H1 (cell line): ENCODE measurements around the gene DIPK1B. TPM values are rescaled to one million over a fixed set of nuclear protein-coding genes. Genes with fewer than 3 reads are reported as not detected.

Experiments
- BACH1 ChIP-seq: IDR thresholded peaks from 2 replicates; pipeline ENCODE4 v1.6.1; 2012; ENCODE audit warnings: low read length, improper control_type of control experiment
- POLR2AphosphoS5 ChIP-seq: IDR thresholded peaks from 2 replicates; pipeline ENCODE4 v1.6.1; 2011; ENCODE audit warnings: low read depth, low read length
- SAP30 ChIP-seq: fragments of 300-600 bp; sonication (generic); IDR thresholded peaks from 2 replicates; pipeline ENCODE4 v1.7.1; 2012; ENCODE audit warnings: low read length, moderate library complexity, mild to moderate bottlenecking, inconsistent platforms; ENCODE audit not compliant: insufficient read depth, insufficient replicate concordance
- polyA plus RNA-seq, 7 experiments: library from polyadenylated mRNA; depleted of rRNA in 3 of 7; stranded (reverse) in 5 of 7; unstranded in 2 of 7; fragments of >200 nt in 5 of 7; fragments of 200-250 nt in 2 of 7; gene quantifications; 1 replicate in 5 of 7; 2 replicates in 1 of 7; 4 replicates in 1 of 7; pipeline versions ENCODE4 v1.2.1 to v1.2.3, GENCODE V29; 2011 to 2013; ENCODE audit warnings: missing spikeins in 2 of 7, mixed read lengths in 2 of 7
- total RNA-seq: library from RNA; stranded (reverse); fragmentation: NEBNext Ultra II Directional; extraction: Animal tissue kit (Norgen Biotek cat#: 25700); gene quantifications from 2 replicates; pipeline ENCODE4 v1.2.1, GENCODE V29; 2021
- TF ChIP-seq, protein P1 (sequence below): IDR thresholded peaks from 2 replicates; pipeline ENCODE4 v1.6.1; 2012; ENCODE audit warnings: low read length, inconsistent platforms

The DIPK1B gene
- total and polyA plus RNA-seq, 2 of the 8 experiments (the other 6 are each of a cell fraction or from before 2014, with no cell fraction given): 32.3 to 64.8 TPM

DNA sequence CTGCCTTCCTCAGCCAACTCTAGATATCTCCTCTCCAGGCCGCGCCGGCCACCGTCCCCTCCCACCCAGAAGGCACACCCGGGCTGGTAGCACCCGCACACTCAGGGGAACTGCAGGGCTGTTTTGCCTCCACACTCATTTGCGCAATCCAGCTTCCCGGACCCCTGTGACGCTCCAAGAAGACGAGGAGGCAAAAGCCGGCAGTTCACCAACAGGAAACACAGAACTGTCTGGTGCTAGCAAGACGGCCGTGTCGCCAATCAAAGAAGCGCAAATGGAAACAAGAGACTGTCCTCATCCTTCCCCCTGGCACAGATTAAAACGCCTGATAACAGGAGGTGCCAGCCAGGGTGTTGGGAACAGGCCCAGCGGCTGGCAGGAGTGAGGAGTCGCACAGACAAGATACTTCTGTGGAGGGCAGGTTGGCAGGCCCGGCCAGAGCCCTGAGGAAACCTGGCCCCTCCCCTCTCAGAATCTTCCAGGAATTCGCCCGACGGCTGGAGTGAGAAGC, 32.9 kb upstream of the DIPK1B start (continued):
- TF ChIP-seq POLR2AphosphoS5 (no peak), BACH1 (no peak), SAP30 (no peak)
- TF ChIP-seq, protein P1, sequence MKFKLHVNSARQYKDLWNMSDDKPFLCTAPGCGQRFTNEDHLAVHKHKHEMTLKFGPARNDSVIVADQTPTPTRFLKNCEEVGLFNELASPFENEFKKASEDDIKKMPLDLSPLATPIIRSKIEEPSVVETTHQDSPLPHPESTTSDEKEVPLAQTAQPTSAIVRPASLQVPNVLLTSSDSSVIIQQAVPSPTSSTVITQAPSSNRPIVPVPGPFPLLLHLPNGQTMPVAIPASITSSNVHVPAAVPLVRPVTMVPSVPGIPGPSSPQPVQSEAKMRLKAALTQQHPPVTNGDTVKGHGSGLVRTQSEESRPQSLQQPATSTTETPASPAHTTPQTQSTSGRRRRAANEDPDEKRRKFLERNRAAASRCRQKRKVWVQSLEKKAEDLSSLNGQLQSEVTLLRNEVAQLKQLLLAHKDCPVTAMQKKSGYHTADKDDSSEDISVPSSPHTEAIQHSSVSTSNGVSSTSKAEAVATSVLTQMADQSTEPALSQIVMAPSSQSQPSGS: no peak
